Measurements from ENCODE around the gene GAS7.
"Not testable (repeated sequence)": the region's sequence is repeated elsewhere in the genome, so short reads cannot be mapped to it uniquely, and the experiment has no call there.

The GAS7 gene

DNA sequence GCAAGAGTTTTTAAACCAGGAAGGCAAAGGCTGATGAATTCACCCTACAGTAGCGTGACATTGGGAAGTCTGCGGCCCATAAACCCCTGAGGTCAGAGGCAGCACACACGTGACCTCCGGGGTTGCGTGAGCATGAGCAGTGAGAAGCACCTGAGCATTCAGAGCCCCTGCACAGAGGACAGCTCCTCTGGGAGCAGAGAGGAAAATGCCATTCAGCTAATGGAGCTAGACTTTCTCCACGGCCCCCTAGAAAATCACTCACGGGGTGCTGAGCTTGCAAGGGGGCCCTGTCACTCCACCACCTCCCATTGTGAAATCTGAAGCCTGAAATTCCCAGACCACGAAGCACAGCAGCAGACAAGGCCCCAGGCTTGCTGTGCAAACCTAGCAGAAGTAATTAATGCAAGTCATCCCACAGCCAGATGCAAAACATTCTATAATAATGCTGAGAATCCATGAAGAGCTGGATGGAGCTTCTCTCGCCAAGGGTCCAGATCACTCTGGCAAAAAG, 178.4 kb downstream of the GAS7 start:
- DNase-seq (ENCODE audit: low read depth) = no peak

DNA sequence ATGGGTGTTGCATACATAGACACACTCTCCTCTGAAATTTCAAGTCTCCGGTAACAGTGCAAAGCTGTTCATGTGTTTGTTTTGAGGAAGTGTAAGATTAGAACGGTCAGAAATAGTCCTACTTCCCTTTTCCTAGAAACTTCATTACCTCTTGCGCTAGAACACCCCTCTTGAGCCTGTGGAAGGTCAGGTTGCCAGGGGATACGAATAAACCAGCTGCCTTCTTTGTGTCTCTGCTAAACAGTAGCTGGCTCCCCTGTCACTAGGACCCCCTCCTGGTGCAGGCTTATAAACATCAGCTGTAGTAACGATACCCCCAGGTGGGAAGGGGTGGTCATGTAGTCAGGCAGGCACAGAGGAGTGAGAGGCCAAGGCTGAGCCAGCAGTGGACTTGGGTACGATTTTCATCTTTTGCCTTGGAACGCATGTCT, 179.9 kb downstream of the GAS7 start:
- DNase-seq (ENCODE audit: low read depth) = no peak

DNA sequence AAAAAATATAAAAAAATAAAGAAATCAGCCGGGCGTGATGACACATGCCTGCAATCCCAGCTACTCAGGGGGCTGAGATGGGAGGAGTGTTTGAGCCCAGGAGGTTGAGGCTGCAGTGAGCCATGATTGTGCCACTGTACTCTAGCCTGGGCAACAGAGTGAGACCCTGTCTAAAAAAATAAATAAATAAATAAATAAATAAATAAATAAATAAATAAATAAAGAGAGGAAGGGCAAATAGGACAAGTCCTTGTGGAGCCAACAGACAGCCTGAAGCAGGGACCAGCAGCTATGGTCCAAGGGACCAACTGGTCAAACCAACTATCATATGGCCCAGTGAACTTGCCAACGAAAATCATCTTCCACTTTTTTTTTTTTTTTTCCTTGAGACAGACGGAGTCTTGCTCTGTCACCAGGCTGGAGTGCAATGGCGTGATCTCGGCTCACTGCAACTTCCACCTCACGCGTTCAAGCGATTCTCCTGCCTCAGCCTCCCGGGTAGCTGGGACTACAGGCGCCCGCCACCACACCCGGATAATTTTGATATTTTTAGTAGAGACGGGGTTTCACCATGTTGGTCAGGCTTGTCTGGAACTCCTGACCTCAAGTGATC, 181.3 kb downstream of the GAS7 start:
- not testable (repeated sequence) for DNase-seq (ENCODE audit: low read depth)

DNA sequence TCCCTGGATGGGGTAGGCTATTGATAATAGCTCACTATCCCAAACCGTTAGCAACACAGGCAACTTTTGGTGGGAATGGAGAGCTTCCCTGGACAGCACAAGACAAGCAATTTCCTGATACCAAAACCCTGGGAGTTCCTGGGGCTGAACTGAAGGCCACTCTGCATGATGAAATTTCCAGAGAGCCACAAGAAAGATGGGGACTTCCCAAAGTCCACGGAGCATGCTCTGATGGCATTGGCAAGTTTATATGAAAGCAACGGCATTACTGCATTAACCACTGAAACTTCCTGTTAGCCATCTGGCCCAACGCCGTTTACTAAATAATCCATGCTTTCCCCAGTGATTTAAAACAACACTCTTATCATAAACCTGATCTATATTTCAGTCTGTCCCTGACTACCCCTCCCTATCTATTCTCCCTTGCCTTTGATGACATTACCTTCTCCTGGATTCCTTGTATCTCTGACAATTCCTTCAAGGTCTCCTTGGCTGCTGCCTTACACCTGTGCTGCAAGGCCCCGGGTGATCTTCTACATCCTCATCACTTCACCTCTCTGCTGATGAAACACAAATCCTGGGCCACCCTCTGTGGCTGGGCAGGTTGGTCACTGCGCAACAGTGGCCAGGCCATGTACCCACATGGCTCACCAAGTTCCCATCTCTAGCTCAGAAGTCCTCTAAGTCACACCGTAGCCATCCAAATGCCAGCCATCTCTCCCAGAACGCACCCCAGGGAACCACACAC, 184.9 kb downstream of the GAS7 start:
- DNase-seq (ENCODE audit: low read depth) = no peak

DNA sequence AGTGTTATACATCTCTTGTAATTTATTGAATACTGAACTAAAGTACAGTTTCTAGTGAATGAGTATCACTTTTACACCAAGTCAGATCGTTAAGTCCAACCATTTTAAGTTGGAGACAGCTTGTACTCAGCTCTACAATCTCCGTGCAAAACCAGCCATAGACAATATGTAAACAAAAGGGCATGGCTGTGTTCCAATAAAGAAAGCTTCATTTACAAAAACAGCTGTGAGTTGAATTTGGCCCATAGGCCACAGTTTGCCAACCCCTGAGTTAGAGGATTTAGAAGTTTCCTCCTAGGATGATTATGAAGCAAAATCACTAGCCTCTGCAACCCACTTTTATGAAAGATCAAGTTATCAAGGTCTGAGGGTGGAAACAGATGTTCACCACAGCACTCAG, 187.7 kb downstream of the GAS7 start:
- no peak for DNase-seq (ENCODE audit: low read depth)

DNA sequence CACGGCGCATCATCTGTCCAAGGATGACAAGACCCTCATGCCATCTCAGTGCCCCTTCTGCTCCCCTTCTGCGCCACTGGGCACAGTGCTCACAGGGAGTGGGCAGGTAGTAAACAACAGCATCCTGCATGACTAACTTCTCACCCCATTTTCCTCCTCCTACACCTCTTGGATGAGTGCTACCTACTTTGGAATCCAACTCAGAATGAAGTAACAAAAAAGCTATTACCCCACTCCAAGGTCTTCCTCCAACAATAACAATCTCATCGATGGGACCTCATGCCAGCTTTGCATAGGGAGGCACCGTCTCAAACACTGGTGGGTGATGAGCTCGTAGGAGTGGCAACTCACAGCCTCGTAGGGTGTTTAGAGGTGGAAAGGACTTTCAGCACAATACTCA, 194.7 kb downstream of the GAS7 start:
- DNase-seq (ENCODE audit: low read depth) = no peak

DNA sequence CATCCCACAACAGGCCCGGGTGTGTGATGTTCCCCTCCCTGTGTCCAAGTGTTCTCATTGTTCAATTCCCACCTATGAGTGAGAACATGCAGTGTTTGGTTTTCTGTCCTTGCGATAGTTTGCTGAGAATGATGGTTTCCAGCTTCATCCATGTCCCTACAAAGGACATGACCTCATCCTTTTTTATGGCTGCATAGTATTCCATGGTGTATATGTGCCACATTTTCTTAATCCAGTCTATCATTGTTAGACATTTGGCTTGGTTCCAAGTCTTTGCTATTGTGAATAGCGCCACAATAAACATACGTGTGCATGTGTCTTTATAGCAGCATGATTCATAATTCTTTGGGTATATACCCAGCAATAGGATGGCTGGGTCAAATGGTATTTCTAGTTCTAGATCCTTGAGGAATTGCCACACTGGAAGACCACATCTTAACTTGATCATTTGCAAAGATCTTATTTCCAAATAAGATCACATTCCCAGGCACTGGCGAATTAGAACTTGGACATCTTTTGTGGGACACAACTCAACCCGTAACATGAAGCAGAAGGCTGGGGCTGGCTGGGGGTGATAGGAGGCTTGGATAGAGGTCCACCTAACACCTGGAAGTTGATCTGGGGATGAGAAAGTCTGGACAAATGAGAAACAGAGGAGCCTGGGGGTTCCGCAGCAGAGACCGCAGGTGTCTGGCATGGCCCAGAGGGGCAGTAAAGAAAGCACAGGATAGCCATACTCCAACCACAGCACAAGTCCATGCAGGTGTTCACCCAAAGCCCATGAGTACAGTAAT, 195.6 kb downstream of the GAS7 start:
- not testable (repeated sequence) for DNase-seq (ENCODE audit: low read depth)

DNA sequence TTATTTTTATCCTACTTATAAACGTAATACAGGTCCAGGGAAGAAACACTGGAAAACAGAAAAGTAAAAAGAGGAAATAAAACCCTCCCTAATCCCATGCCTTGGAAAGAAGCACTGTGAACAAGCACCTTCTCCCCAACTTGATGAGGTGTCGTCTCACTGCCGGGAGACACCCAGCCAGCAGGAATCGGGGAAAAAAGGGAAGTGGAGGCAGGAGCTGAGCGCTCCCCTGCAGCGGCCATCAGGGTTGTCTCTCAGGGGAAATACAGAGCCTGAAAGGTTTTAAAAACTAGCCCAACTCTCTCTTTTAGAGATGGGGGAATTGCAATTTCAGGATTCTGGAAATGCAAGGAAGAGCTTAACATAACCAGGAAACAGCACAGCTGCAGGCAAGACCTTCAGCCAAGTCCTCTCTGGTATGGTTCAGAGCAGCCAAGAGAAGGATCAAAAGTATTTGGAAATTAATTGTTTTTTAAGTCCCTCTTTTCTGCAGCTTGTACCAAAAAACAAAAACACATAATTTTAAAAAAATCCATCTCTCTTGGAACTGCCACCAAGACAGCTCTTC, 197.0 kb downstream of the GAS7 start:
- DNase-seq (ENCODE audit: low read depth) = no peak

DNA sequence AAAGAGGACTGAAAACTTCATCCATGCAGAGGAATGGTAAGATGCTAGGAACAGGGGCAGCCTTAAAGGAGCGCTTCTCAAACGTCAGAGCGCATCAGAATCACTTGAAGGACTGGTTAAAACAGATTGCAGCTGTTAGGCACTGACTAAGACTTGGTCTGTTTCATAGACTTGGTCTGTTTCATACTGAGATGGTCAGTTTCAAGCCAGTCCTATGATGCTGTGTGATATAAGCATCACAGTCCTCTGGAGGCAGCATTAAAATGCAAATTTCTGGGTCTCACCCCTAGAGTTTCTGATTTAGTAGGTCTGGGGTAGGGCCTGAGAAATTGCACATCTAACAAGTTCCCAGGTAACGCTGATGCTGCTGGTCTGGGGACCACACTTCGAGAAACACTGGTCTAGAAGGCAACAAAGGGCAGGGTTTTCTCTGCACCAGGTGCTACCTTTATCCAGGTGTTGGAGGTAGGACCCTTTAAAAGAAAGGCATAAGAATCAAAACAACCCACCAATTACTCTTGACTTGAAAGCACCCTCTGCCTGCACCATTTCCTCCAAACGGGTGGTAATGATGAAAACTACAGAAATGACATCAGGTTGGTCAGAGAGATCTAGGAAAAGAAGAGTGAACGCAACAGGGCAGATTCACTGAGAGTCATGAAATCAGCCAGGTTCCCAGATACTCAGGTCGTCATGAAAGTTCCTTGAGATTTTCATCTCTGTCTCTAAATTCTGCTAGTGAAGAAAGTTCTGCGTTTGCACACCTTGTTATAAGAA, 198.3 kb downstream of the GAS7 start:
- no peak for DNase-seq (ENCODE audit: low read depth)

DNA sequence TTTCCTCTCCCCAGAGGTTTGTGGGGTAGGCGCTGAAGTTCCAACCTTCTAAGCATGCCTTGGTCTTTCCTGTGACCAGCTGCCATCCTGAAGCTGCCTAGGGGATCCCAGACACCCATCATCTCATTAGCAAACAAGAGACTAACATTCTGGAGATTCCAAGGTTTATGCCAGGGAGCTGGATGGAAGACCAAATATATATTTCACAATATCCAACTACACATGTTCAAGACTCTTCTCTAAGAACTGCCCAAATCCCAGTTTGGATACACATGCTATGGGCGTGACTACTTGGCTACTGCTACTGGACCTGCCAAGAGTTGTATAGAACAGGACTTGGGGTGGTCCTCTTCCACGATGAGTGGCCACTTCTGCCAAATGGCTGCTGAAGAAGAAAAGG, 200.3 kb downstream of the GAS7 start:
- no peak for DNase-seq (ENCODE audit: low read depth)

DNA sequence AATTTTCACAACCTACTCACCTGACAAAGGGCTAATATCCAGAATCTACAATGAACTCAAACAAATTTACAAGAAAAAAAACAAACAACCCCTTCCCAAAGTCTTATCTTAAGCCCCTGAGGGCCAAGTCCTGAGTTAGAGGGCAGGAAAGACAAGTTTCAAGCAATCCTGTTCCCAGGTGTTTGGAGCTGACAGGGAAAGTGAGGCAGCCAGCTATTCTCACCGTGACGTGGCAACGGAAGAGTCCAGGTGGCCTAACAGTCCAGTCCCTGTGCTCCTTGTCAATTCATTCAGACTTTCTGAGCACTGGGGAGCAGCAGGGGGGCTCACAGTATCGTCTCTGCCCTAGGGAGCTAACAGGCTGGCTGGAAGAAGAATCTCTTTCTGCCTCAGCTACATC, 203.6 kb downstream of the GAS7 start:
- no peak for DNase-seq (ENCODE audit: low read depth)

DNA sequence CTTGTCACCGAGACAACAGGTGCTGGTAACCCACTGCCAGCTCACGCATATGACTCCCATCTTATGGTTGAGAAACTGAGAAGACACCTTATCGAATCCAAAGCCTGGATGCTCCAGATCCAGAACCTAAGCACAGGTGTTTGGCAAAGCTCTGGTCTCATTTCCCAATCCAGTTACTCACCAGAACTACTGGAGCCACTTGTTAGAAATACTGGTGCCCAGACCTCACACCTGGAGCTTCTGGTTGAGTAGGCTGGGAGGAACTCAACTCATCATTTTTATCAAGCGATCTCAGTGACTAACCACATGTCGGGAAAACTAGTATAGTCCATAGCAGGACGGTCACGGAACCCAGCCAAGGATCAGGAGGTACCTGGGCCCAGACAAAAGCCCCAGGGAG, 206.6 kb downstream of the GAS7 start:
- no peak for DNase-seq (ENCODE audit: low read depth)

DNA sequence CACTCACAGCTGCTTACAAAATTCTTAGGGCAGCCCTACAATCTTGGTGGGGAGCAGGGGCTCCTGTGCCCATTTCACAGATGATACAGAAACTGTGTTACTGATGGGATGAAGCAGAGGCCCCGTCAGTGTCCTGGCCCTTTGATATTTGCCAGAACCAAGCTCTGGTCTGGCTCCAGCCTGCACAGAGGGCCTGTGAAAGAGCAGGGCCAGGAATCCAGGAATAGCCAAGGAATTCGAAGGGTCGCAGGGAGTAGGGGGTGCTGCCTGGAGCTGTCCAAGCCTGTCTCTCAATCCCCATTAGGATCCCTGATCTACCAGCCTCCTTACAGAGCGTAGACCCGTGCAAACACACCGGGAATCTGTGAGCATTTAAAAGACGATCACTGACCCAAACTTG, 207.1 kb downstream of the GAS7 start:
- DNase-seq (ENCODE audit: low read depth) = no peak

DNA sequence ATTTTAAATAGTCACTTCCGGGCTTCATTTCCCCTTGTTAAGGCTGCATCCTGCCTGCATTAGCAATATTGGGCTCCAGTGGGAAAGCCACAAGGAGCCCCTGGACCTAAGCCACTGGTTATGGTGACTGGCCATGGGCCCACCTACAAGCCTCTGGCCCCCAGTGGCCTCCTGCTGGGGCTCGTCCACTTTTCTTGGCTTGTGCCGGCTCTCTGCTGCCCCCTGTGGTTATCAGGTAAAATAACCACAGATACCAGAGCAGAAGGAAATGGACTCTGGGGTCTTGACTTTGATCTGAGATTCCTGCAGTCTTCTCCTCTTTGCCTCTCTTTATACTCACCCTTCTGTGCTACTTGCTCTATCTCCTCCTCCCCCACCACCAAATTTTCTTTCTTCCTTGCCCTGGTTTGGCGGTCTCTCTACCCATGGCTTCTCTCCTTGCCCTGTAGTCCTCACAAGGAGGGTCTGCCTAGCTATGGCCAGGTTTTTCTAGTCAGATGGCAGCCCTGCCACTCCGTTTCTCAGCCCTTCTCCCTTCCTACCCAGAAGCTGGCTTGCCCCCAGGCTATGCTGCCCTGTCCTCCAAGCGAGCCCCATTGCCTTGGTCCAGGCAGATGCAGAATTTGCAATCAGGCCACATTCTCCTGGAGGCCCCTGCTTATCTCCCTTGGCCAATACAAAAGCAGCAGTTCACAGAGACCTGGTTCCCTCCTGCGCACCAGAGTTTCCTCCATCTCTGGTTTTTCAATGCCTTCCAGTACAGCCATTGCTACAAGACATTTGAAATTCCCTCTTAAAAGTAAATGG, 210.4 kb downstream of the GAS7 start:
- DNase-seq (ENCODE audit: low read depth) = peak; percentile 20

DNA sequence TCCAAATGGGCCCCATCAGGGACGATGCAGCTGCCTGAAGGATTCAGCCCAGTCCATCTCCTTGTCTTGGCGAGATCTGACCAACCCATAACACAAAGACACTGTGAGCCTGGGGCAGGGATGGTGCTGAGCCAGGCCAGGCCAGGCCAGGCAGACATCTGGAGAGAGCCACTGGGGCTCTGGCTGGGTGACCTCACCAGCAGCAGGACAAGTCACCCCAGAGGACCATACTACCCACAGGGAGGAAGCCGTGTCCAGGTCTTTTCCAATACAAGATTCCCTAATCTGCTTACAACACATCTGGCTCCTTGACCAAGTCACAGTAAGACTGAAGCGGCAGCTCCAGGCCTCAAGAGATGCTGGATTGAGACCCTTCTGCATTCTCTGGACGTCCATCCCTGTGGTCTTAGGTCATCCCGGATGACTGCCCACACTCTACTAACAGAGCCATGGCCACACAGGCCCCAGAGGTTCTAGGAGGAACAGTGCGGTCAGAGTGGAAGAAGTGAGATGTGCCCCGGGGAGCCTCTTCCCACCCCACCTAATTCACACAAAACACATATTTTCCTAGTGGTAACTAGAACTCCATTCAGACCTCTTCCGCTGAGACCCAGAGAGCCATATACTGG, 211.5 kb downstream of the GAS7 start:
- no peak for DNase-seq (ENCODE audit: low read depth)

DNA sequence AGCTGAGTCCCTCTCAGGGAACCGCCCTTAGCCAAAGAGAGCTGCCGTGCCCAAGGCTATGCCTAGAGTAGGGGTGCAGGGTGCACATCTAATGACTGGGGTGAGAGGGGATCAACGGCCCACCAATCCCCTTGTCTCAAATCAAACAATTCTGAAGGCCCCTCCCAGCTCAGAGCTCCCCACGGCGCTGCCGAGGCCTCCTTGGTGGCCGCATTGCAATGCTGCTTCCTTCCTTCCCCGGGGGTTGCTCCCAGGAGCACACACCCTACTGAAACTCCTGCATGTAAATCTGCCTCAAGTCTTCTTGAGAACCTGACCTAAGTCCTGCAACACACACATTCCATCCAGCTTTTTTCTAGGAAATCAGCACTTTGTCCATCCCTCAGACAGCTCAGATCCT, 212.8 kb downstream of the GAS7 start:
- DNase-seq (ENCODE audit: low read depth) = no peak

DNA sequence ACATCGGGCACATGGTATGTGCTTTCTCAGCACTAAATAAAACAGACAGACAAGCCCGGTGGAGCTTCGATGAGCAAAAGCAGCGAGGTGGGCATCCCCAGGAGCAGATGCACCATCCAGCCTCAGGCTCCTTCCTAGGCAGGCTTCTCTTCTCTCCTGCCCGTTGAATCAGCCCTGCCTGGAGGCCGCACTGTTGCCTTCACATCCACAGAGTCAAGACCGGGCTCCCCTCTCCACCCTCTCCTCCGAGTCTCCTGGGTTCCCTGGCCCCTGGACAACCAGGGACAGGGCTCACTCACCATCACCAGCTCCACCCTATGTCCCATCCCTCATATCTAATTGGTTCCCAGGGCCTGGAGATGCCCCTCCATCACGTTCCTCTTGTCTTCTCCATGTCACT, 213.6 kb downstream of the GAS7 start:
- no peak for DNase-seq (ENCODE audit: low read depth)

DNA sequence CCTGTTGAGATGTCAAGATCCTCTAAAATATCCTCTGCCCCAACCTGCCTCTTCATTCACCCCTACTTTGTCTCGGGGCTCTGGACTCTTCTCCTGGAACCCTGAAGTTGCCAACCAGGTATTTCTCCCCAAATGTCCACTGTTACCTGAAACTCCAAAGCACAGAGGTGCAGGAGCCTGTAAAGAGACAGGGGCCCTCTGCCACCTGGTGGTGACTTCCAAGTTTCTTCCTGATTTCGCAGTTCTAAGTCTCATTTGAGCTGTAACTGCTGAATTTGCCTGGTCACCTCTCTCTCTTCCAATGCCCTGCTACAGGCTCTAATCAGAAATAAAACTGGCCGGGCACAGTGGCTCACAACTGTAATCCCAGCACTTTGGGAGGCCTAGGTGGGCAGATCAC, 216.2 kb downstream of the GAS7 start:
- no peak for DNase-seq (ENCODE audit: low read depth)

DNA sequence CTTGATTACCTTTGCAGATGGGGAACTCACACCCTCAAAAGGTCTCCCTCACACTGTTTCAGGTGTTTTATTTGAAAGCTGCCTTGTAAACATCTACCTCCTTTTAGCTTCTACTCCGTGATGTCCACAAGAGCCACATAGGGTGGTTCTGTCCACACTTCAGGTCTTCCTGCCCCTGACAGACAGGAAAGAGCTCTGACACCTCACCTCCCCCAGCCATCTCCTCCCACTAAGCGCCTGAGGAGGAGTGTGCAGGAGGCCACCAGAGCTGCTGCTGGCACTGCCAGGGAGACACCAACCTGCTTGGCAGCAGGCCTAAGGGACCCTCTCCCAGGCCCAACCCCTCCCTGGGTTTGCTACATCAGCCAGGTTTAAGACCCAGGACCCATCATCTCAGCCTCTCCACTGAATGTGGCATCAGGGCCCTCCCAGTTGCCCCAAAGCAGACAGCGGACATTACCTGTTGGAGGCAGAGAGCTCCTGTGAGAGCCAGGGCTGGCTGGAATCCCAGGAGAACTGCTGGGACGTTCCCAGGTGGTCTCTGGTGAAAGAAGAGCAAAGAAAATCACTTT, 217.0 kb downstream of the GAS7 start:
- no peak for DNase-seq (ENCODE audit: low read depth)

DNA sequence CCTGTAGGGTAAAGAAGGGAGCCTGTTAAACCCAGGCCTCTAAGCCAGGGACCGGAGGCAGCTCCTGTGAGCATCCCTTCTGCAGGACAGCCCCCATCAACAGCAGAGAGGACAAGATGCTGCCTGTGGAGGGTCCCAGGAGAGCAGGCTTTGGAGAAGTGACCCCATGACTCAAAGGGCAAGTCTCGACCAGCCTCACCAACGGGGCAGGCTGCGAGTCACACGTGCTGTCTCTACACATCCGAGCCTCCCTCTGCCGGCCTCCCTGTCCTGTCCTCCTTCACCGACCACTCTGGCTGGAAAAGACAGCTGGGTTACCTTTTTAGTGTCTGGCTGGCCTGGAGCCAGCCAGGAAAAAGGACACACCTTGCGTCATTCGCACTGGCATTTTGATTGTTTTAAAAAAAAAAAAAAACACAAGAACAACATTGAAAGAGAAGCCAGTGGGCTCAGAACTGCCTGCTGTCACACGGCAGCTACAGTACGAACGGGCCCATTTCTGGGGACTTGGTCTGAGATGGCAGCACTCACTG, 218.9 kb downstream of the GAS7 start:
- no peak for DNase-seq (ENCODE audit: low read depth)
